ENCODE data around the gene CDK16. TPM values are rescaled to one million over a fixed set of nuclear protein-coding genes. Genes with fewer than 3 reads are reported as not detected.

The CDK16 gene
- total and polyA plus RNA-seq, 7 donors = 104 to 192 (median 150) TPM

DNA sequence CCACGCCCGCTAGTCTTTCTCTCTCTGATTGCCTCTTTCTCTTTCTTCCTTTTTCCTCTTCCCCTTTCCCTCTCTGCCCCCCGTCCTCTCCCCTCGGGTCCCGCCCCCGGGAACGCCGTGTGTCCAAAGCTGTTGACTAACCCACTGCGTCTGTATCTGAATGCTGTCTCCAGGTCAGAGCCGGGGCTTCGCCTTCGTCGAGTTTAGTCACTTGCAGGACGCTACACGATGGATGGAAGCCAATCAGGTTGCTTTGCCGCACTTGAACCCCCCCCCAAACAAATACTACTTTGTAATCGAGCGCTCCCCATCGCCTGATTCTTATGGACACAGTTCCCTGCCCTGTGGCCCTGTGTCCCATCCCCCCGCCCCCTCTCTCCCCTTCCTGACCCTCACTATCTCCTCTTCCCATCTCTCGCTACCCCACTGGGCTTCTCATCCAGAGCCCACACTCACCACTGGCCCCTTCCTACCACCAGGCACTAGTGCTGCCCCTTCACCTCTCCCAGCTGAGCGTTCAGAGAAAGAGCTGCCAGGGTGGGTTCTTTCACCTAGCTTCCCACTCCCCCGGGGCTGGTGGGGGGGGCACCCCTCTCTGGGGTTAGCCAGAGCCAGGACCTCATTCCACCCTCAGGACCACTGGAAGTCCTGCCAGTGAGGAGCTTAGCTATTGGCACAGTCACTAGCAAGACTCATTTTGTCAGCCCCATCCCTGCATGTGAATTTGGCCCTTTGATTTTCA, 43.5 kb upstream of the CDK16 start:
- peaks cover 0 to 67% of the 10 kb centered on the region in 2 donors for H3K36me3 ChIP-seq (ENCODE audit: insufficient read depth in 1 of 2, low read depth in 1 of 2)
- H3K4me1 ChIP-seq = no peaks in the 10 kb centered on the region
- peaks cover 0 to 35% (median 0%) of the 10 kb centered on the region in 3 donors for H3K27me3 ChIP-seq (ENCODE audit: insufficient read depth in 3 of 3, low read length in 2 of 3)
- ATAC-seq (no peak), DNase-seq (no peak)
- TF ChIP-seq, protein P1, sequence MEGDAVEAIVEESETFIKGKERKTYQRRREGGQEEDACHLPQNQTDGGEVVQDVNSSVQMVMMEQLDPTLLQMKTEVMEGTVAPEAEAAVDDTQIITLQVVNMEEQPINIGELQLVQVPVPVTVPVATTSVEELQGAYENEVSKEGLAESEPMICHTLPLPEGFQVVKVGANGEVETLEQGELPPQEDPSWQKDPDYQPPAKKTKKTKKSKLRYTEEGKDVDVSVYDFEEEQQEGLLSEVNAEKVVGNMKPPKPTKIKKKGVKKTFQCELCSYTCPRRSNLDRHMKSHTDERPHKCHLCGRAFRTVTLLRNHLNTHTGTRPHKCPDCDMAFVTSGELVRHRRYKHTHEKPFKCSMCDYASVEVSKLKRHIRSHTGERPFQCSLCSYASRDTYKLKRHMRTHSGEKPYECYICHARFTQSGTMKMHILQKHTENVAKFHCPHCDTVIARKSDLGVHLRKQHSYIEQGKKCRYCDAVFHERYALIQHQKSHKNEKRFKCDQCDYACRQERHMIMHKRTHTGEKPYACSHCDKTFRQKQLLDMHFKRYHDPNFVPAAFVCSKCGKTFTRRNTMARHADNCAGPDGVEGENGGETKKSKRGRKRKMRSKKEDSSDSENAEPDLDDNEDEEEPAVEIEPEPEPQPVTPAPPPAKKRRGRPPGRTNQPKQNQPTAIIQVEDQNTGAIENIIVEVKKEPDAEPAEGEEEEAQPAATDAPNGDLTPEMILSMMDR (IDR thresholded peaks at IDR 0.05) = no peak
- 81 to 91% (median 90%) methylated on average over 19 to 23 of the region's 23 CpGs for WGBS, 3 donors
- intact Hi-C loops (cut with DNase I) = no loop called here
- H3K27ac ChIP-seq = no peak overlapping the region
- H3K9me3 ChIP-seq = no peaks in the 10 kb centered on the region
- H3K4me3 ChIP-seq = no peak overlapping the region

DNA sequence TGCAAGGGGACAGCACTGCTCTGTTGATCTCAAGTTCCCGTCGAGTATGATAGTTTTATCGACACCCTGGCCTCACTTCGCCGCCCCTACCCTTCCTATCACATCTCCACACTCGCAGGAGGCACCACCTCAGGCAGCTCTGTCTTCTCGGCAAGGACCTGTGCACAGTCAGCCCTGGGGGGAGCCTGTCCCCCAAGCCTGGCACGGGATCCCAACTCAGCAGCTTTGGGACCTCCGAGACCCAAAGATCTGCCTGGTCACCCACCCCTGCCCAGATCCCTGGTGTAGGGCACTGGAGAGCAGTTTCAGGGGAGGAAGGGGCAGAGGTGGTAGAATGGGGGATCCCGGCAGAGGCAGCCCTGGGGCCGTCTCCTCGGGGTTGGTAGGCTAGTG, 42.9 kb upstream of the CDK16 start:
- Histone ChIP-seq H3K4me3 (no peak overlapping the region), H3K27me3 (ENCODE audit: insufficient read depth in 3 of 3, low read length in 2 of 3) (peaks cover 0 to 35% (median 0%) of the 10 kb centered on the region in 3 donors), H3K36me3 (ENCODE audit: insufficient read depth in 1 of 2, low read depth in 1 of 2) (peaks cover 0 to 73% of the 10 kb centered on the region in 2 donors), H3K4me1 (no peaks in the 10 kb centered on the region), H3K9me3 (no peaks in the 10 kb centered on the region), H3K27ac (no peak overlapping the region)
- intact Hi-C loops (cut with DNase I) = no loop called here
- WGBS, 3 donors = 92 to 93% (median 92%) methylated on average over 8 to 12 of the region's 12 CpGs
- ATAC-seq = no peak
- DNase-seq = no peak
- TF ChIP-seq, protein P1 (IDR thresholded peaks at IDR 0.05) = no peak

DNA sequence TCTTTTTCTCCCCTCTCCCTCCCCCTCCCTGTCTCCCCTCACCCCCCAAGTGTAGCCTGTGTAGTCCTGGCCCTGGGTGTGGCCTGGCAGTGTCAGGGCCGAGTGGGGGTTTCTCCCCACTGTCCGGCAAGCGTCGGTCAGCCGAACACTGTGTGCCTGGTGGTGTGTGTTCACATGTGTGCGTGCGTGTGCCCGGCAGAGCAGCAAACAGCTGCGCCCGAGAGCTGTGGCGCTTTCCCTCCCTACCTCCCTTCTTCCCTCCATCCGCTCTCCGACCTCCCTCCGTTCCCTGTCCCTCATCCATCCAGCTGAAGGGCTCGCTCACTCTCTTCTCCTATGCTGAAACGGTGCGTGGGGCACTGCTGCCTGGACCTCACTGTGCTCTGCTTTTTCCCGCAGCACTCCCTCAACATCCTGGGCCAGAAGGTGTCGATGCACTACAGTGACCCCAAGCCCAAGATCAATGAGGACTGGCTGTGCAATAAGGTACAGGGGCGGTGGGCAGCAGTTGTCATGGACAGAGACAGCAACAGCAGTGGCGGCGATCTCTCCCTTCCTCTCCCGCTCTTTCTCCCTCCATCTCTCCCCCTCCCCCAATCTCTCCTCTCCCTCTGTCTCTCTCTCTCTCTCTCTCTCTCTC, 42.3 kb upstream of the CDK16 start:
- 80 to 96% (median 91%) methylated on average over 16 to 23 of the region's 23 CpGs for WGBS, 3 donors
- ATAC-seq (no peak), DNase-seq (no peak)
- intact Hi-C loops (cut with DNase I) = no loop called here
- peaks cover under 1 to 78% of the 10 kb centered on the region in 2 donors for H3K36me3 ChIP-seq (ENCODE audit: insufficient read depth in 1 of 2, low read depth in 1 of 2)
- H3K9me3 ChIP-seq = no peaks in the 10 kb centered on the region
- H3K4me1 ChIP-seq = no peaks in the 10 kb centered on the region
- H3K27me3 ChIP-seq (ENCODE audit: insufficient read depth in 3 of 3, low read length in 2 of 3) = peaks cover 0 to 35% (median 0%) of the 10 kb centered on the region in 3 donors
- no peak overlapping the region for H3K27ac ChIP-seq
- TF ChIP-seq, protein P1 (IDR thresholded peaks at IDR 0.05) = no peak
- H3K4me3 ChIP-seq = no peak overlapping the region

DNA sequence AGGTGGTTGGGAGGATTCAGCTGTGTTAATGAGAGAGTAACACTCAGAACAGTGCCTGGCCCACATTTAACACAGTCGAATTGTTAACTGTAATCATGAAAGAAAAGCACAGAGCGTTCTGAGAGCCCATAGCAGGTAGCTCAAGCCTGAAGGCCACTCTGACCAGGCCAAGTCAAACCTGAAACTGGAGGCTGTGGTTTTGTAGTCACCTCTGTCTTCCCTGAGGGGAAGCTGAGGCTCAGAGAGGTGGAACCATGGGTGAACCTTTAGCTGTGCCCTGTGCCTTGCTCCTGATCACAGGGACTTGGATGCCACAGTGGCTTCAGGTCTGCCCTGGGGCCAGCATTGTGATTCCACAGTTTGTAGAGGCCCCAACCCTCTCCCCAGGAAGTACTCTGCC, 41.4 kb upstream of the CDK16 start:
- TF ChIP-seq, protein P1 (IDR thresholded peaks at IDR 0.05) = no peak
- DNase-seq = no peak
- Histone ChIP-seq H3K9me3 (no peaks in the 10 kb centered on the region), H3K27ac (no peak overlapping the region), H3K4me1 (no peaks in the 10 kb centered on the region), H3K4me3 (no peak overlapping the region), H3K36me3 (ENCODE audit: insufficient read depth in 1 of 2, low read depth in 1 of 2) (peaks cover 3 to 78% of the 10 kb centered on the region in 2 donors), H3K27me3 (ENCODE audit: insufficient read depth in 3 of 3, low read length in 2 of 3) (peaks cover 0 to 31% (median 0%) of the 10 kb centered on the region in 3 donors)
- WGBS, 3 donors = 40 to 94% (median 50%) methylated on average over 2 of the region's 2 CpGs
- intact Hi-C loops (cut with DNase I) = no loop called here
- no peak for ATAC-seq
